ENCODE data around the gene KIR2DL3. TPM values are rescaled to one million over a fixed set of nuclear protein-coding genes. Genes with fewer than 3 reads are reported as not detected.
"Not testable (repeated sequence)": the region's sequence is repeated elsewhere in the genome, so short reads cannot be mapped to it uniquely, and the experiment has no call there.

KIR2DL3 gene
- total RNA-seq, result not detected in 2 replicates
- not detected for polyA plus RNA-seq (2012)

GRCh38 chr19:54738306-54738705 lies at the start of gene KIR2DL3:
KIR2DL3 (plus strand) TSS chr19:54738513; CDS start chr19:54738546, 33 bp downstream.
- not testable (repeated sequence) for DNase-seq (ENCODE audit: low read depth)

DNA sequence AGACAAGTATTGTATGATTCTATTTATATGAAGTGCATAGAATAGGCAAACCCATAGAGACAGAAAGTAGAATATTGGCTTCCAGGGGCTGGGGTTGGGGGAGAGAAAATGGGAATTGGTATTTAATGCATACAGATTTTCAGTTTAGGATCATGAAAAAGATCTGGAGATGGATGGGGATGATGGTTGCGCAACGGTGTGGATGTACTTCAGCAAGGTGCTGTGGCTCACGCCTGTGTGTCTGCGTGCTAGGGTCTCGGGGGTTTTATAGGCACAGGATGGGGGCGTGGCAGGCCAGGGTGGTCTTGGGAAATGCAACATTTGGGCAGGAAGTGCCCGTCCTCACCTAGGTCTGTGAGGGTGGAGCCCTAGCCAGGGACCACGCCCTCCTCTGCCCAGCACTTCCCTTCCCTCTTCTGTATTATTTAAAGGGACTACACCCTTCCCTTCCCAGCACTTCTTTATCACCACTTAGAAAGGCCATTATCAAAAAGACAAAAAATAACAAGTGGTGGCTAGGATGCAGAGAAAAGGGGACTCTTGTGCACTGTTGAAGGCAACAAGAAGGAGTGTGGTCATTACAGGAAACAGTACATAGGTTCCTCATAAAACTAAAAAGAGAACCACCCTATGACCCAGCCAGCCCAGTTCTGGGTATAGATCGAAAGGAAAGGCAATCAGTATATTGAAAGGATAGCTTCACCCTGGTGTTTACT lies 46.6 kb upstream of the KIR2DL3 start:
- no peak for DNase-seq (ENCODE audit: low read depth)

DNA sequence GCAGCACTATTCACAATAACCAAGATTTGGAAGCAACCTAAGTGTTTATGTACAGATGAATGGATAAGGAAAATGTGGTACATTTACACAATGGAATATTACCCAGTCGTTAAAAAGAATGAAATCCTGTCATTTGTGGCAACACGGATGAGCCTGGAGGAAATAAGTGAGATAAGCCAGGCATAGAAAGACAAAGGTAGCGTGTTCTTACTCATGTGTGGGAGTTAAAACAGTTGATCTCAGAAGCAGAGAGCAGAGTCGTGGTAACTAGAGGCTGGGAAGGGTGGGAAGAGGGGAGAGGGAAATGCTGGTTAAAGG lies 46.1 kb upstream of the KIR2DL3 start:
- no peak for DNase-seq (ENCODE audit: low read depth)

DNA sequence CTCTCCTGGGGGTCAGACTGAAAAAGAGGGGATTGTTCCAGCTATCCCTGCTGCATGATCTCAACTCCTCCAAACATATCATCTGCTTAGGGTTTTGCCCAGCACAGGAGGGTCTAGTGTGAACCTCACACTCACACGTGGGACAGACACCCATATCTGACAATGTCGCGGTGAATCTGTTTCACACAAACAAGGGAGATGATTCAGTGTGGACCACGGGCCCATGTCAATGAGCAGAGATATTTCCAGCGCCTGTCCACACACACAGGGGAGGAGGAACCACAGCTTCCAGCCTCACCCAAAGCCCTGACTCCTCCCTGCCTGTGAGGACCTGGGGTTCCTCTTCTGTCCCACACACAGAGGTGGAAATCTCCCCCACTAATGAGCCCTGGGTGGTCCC lies 43.7 kb upstream of the KIR2DL3 start:
- no peak for DNase-seq (ENCODE audit: low read depth)

GRCh38 chr19:54696117-54696548 lies 42.2 kb upstream of the KIR2DL3 start:
- DNase-seq (ENCODE audit: low read depth), result no peak

GRCh38 chr19:54696766-54697165 lies 41.5 kb upstream of the KIR2DL3 start:
- no peak for DNase-seq (ENCODE audit: low read depth)

GRCh38 chr19:54697716-54698115 lies 40.6 kb upstream of the KIR2DL3 start:
- DNase-seq (ENCODE audit: low read depth), result not testable (repeated sequence)

GRCh38 chr19:54704928-54705327 lies 33.4 kb upstream of the KIR2DL3 start:
- no peak for DNase-seq (ENCODE audit: low read depth)

DNA sequence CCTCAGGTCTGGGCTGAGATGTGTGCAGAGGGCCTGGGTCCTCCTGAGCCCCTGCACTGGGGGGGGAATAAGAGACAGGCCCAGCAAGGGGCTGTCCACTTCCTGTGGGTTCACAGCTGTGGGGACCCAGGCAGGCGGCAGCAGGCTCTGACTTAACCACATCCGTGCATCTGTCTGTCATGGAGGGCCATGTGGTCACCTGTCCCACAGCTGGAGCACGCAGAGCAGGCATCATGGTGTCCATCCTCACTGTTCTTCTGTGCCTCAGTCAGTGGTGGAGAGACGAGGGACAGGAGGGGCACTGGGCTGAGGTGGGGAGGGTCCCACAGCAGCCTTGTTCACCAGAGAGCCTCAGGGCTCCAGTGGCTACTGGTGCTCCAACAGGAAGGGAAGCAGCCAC lies 30.4 kb upstream of the KIR2DL3 start:
- no peak for DNase-seq (ENCODE audit: low read depth)

- DNase-seq (ENCODE audit: low read depth), result no peak
Measured at GRCh38 chr19:54708781-54709180, 29.5 kb upstream of the KIR2DL3 start.

GRCh38 chr19:54709212-54709948 lies 28.9 kb upstream of the KIR2DL3 start:
- no peak for DNase-seq (ENCODE audit: low read depth)

DNA sequence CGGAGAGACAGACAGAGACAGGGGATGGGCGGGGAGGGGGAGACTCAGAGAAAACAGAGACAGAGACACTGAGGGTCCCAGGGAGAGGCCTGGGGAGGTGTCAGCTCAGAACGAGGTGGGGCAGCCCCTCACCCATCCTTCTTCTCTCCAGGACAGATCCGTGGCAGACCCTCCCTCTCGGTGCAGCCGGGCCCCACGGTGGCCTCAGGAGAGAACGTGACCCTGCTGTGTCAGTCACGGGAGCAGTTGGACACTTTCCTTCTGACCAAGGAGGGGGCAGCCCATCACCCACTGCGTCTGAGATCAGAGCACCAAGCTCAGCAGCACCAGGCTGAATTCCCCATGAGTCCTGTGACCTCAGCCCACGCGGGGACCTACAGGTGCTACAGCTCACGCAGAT lies 28.4 kb upstream of the KIR2DL3 start:
- not testable (repeated sequence) for DNase-seq (ENCODE audit: low read depth)

DNA sequence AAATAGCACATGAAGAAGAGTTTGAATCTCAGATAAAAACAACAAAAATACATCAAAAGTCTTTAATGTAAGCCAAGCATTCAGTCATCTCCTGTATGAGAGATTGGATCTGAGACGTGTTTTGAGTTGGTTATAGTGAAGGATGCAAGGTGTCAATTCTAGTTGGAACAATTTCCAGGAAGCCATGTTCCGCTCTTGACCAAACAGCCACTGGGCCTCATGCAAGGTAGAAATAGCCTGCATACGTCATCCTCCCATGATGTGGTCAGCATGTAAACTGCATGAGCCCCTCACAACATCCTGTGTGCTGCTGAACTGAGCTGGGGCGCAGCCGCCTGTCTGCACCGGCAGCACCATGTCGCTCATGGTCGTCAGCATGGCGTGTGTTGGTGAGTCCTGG lies 14.2 kb upstream of the KIR2DL3 start, which contains the start of gene KIR3DL3:
KIR3DL3 (plus strand) TSS at position 301 of the 400 bp plus-strand sequence; CDS start at position 356, 55 bp downstream.
- DNase-seq (ENCODE audit: low read depth), result no peak

GRCh38 chr19:54724644-54725043 lies 13.7 kb upstream of the KIR2DL3 start:
- DNase-seq (ENCODE audit: low read depth), result no peak

- DNase-seq (ENCODE audit: low read depth), result no peak
Measured at GRCh38 chr19:54725321-54725720, 13.0 kb upstream of the KIR2DL3 start.

GRCh38 chr19:54727562-54727961 lies 10.8 kb upstream of the KIR2DL3 start:
- no peak for DNase-seq (ENCODE audit: low read depth)

- DNase-seq (ENCODE audit: low read depth), result no peak
Measured at GRCh38 chr19:54728167-54728566, 10.1 kb upstream of the KIR2DL3 start.

- no peak for DNase-seq (ENCODE audit: low read depth)
Measured at GRCh38 chr19:54729416-54730188, 8.7 kb upstream of the KIR2DL3 start.

- DNase-seq (ENCODE audit: low read depth), result no peak
Measured at GRCh38 chr19:54731191-54731590, 7.1 kb upstream of the KIR2DL3 start.

GRCh38 chr19:54738715-54739114 lies 402 bp downstream of the KIR2DL3 start:
- DNase-seq (ENCODE audit: low read depth), result no peak

DNA sequence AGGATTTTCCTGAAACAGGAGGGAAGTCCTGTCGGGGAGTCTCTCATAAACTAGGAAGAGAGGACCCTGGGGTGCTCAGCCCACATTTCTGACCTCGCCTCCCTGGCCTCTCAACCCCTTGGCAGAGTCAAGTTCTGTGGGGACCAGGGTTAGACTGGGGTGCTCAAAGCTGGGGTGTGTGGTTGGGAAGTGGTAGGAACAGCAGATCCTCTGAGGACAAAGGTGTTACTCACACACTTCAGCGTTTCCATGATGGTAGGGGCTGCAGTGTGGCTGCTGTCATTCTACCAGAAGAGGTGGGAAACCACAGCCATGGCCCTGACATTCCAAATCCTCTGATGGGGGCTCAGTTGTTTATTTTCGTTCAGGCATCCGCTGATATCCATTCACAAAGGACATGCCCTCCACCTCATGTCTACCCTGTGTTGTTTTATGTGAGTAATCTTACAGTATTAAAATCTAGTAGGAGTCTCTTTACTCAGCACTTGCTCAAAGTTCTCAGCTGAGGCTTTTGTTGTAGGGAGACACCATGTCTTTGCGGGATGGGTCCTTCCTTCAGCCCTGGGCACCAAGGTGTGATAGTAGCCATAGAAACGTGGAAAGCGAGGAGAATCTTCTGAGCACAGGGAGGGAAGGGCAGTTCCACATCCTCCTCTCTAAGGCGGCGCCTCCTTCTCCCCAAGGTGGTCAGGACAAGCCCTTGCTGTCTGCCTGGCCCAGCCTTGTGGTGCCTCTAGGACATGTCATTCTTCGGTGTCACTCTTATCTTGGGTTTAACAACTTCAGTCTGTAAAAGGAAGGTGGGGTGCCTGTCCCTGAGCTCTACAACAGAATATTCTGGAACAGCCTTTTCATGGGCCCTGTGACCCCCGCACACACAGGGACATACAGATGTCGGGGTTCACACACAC lies 1.5 kb downstream of the KIR2DL3 start:
- no peak for DNase-seq (ENCODE audit: low read depth)
